Neutrophil (primary cell): ENCODE measurements around the gene PKP3.

Experiments
- H3K27ac ChIP-seq: fragments of 200-600 bp; sonication (generic); 2 replicates; pipeline ENCODE4 v1.5.1; 2016; ENCODE audit warnings: mild to moderate bottlenecking, moderate library complexity
- H3K27me3 ChIP-seq: fragments of 200-600 bp; sonication (generic); 2 replicates; pipeline ENCODE4 v1.6.0; 2016; ENCODE audit warnings: mild to moderate bottlenecking
- H3K36me3 ChIP-seq: fragments of 200-600 bp; sonication (generic); 2 replicates; pipeline ENCODE4 v1.5.1; 2017
- H3K4me1 ChIP-seq, 2 experiments: fragments of 200-600 bp in 1 of 2; sonication (generic) in 1 of 2; 1 replicate in 1 of 2; 2 replicates in 1 of 2; pipeline versions ENCODE4 v1.5.1 to v1.6.1; 2013 to 2016; ENCODE audit warnings: low read depth in 1 of 2, low read length in 1 of 2, mild to moderate bottlenecking in 1 of 2, moderate library complexity in 1 of 2; ENCODE audit not compliant: control insufficient read depth in 1 of 2, insufficient read depth in 1 of 2
- H3K4me3 ChIP-seq, 2 experiments: fragments of 200-600 bp in 1 of 2; sonication (generic) in 1 of 2; 1 replicate in 1 of 2; 2 replicates in 1 of 2; pipeline ENCODE4 v1.5.1; 2013 to 2016; ENCODE audit warnings: low read depth in 1 of 2, low read length in 1 of 2, mild to moderate bottlenecking in 1 of 2, moderate library complexity in 1 of 2
- H3K9me3 ChIP-seq: fragments of 200-600 bp; sonication (generic); 2 replicates; pipeline ENCODE4 v1.5.1; 2016
- CTCF ChIP-seq: fragments of 200-600 bp; sonication (generic); IDR thresholded peaks from 2 replicates; pipeline ENCODE4 v1.5.1; 2016; ENCODE audit warnings: antibody characterized with exemption

Gene PKP3

GRCh38 chr11:405323-405953 is 11.4 kb downstream of the PKP3 start:
- Histone ChIP-seq H3K27ac (no peak overlapping the region), H3K9me3 (no peaks in the 10 kb centered on the region), H3K27me3 (peaks cover 18% of the 10 kb centered on the region), H3K36me3 (no peaks in the 10 kb centered on the region), H3K4me1 (peaks cover 10 to 13% of the 10 kb centered on the region in 2 experiments), H3K4me3 (no peak overlapping the region)
- no peak for TF ChIP-seq CTCF

- peaks cover 10 to 13% of the 10 kb centered on the region in 2 experiments for H3K4me1 ChIP-seq
- no peaks in the 10 kb centered on the region for H3K9me3 ChIP-seq
- H3K27me3 ChIP-seq: peaks cover 17% of the 10 kb centered on the region
- no peak for TF ChIP-seq CTCF
- H3K4me3 ChIP-seq: peak overlapping the region; percentile 69 to 85
- no peaks in the 10 kb centered on the region for H3K36me3 ChIP-seq
- peak overlapping the region; percentile 62 for H3K27ac ChIP-seq
Observed at GRCh38 chr11:405954-406795, 12.2 kb downstream of the PKP3 start.

- H3K36me3 ChIP-seq: no peaks in the 10 kb centered on the region
- H3K27ac ChIP-seq: peak overlapping the region; percentile 62
- H3K9me3 ChIP-seq: no peaks in the 10 kb centered on the region
- TF ChIP-seq CTCF: peak; percentile 18
- peaks cover 17% of the 10 kb centered on the region for H3K27me3 ChIP-seq
- peaks cover 10 to 13% of the 10 kb centered on the region in 2 experiments for H3K4me1 ChIP-seq
- peak overlapping the region; percentile 69 to 85 for H3K4me3 ChIP-seq
Observed at GRCh38 chr11:406796-407650, 13.0 kb downstream of the PKP3 start.

GRCh38 chr11:407651-408123 is 13.7 kb downstream of the PKP3 start:
- H3K36me3 ChIP-seq: no peaks in the 10 kb centered on the region
- H3K9me3 ChIP-seq: no peaks in the 10 kb centered on the region
- no peak overlapping the region for H3K27ac ChIP-seq
- H3K4me3 ChIP-seq: peak overlapping the region; percentile 37 to 85
- H3K27me3 ChIP-seq: peaks cover 17% of the 10 kb centered on the region
- TF ChIP-seq CTCF: no peak
- H3K4me1 ChIP-seq: peaks cover 10 to 13% of the 10 kb centered on the region in 2 experiments
